AG04450 (cell line): ENCODE results near the gene BMP8A. TPM values are rescaled to one million over a fixed set of nuclear protein-coding genes. Genes with fewer than 3 reads are reported as not detected.
"Not testable (repeated sequence)": the region's sequence is repeated elsewhere in the genome, so short reads cannot be mapped to it uniquely, and the experiment has no call there.

Experiments
- CTCF ChIA-PET: fragments of 300-600, 350-600 bp; formaldehyde crosslinking; extraction: SDS; loops from one replicate; lab custom pipeline; 2022; ENCODE audit warnings: antibody characterized with exemption, inconsistent platforms; lab: Charles Lee
- POLR2A ChIA-PET: fragments of 350-600 bp; formaldehyde crosslinking; extraction: SDS; loops from one replicate; lab custom pipeline; 2021; ENCODE audit warnings: antibody characterized with exemption, inconsistent platforms; lab: Yijun Ruan, JAX
- DNase-seq: peaks from one replicate; pipeline ENCODE4 v3.0.0-alpha.2; 2011; ENCODE audit warnings: low read depth, low spot score
- H3K27ac ChIP-seq: one replicate; pipeline ENCODE4 v1.5.1; 2012; ENCODE audit warnings: low read depth, low read length, control low read depth
- H3K27me3 ChIP-seq: one replicate; pipeline ENCODE4 v1.6.0; 2012; ENCODE audit warnings: low read length; ENCODE audit not compliant: control insufficient read depth, insufficient read depth
- H3K4me3 ChIP-seq: 2 replicates; pipeline ENCODE4 v1.5.1; 2011; ENCODE audit warnings: mild to moderate bottlenecking, low read depth, low read length, control low read depth
- H3K9me3 ChIP-seq: 2 replicates; pipeline ENCODE4 v1.5.1; 2012; ENCODE audit warnings: low read length; ENCODE audit not compliant: control insufficient read depth, insufficient read depth
- polyA plus RNA-seq: library from polyadenylated mRNA; depleted of rRNA; stranded (reverse); fragments of >200 nt; gene quantifications from 2 replicates; pipeline ENCODE4 v1.2.3, GENCODE V29; 2011
- TF ChIP-seq, protein P1 (sequence below): IDR thresholded peaks from 2 replicates; pipeline ENCODE4 v1.5.1; 2011; ENCODE audit warnings: low read depth, low read length, control low read depth, inconsistent platforms

The BMP8A gene
- polyA plus RNA-seq, 1 experiment = not detected

- no peak for DNase-seq
- H3K27ac ChIP-seq = peak overlapping the region; percentile 31
- no peaks in the 10 kb centered on the region; the same call in 1 of the 2 replicates for H3K9me3 ChIP-seq
- CTCF ChIA-PET = interaction anchor here (0.5 to 2.8 kb wide), 7 partner anchors 18 to 411 kb away, joined by 3 to 7 read pairs (median 4); no protein-coding TSS in a partner anchor
- POLR2A ChIA-PET = no interaction called here
- H3K4me3 ChIP-seq = no peak overlapping the region
- TF ChIP-seq, protein P1, sequence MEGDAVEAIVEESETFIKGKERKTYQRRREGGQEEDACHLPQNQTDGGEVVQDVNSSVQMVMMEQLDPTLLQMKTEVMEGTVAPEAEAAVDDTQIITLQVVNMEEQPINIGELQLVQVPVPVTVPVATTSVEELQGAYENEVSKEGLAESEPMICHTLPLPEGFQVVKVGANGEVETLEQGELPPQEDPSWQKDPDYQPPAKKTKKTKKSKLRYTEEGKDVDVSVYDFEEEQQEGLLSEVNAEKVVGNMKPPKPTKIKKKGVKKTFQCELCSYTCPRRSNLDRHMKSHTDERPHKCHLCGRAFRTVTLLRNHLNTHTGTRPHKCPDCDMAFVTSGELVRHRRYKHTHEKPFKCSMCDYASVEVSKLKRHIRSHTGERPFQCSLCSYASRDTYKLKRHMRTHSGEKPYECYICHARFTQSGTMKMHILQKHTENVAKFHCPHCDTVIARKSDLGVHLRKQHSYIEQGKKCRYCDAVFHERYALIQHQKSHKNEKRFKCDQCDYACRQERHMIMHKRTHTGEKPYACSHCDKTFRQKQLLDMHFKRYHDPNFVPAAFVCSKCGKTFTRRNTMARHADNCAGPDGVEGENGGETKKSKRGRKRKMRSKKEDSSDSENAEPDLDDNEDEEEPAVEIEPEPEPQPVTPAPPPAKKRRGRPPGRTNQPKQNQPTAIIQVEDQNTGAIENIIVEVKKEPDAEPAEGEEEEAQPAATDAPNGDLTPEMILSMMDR = no peak
- H3K27me3 ChIP-seq = peaks cover 16% of the 10 kb centered on the region
Measured at GRCh38 chr1:39488793-39489566, 2.5 kb upstream of the BMP8A start.

DNA sequence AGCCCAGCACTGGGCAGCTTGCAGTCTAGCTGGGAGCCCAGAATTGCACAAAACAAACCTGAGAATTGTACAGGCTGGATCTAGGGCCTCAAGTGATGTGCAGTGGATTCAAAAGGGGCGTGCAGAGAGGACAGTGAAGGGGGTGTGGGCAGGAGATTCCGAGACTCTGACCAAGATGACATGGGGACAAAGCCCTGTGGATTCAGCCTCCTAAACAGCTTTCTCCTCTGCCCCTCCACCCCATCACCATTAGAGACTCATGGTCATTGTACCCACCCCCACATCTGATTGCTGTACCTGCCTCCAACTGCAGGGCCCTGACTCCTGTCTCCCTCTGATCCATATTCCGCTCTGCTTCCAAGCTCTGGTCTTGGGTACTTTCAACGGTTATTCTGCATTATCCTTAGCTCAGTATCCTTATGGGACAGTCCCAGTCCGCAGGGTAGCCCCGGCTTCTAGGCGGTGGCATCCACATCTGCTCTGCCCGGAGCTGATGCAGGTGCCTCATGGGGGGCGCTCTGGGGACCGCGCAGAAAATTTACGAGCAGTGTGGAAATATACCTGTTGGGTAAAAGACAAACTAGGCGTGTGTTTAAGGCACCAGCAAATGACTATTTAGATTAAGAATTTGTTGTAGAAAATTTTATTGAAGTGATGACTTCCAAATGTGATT lies 1.7 kb upstream of the BMP8A start:
- ChIA-PET CTCF (interaction anchor here (0.5 to 2.8 kb wide), 6 partner anchors 49 to 412 kb away, joined by 3 to 7 read pairs (median 4); no protein-coding TSS in a partner anchor), POLR2A (no interaction called here)
- no peak for DNase-seq
- Histone ChIP-seq H3K9me3 (no peaks in the 10 kb centered on the region; the same call in 1 of the 2 replicates), H3K4me3 (no peak overlapping the region), H3K27ac (no peak overlapping the region), H3K27me3 (peaks cover 18% of the 10 kb centered on the region)
- TF ChIP-seq, protein P1 = no peak

GRCh38 chr1:39490596-39491145 lies 765 bp upstream of the BMP8A start:
- H3K9me3 ChIP-seq = no peaks in the 10 kb centered on the region; the same call in 1 of the 2 replicates
- no peak overlapping the region for H3K4me3 ChIP-seq
- ChIA-PET POLR2A (no interaction called here), CTCF (interaction anchor here (2.8 kb wide), 1 partner anchor 48 kb away, joined by 7 read pairs; no protein-coding TSS in a partner anchor)
- TF ChIP-seq, protein P1 = no peak
- peaks cover 18% of the 10 kb centered on the region for H3K27me3 ChIP-seq
- no peak for DNase-seq
- no peak overlapping the region for H3K27ac ChIP-seq

DNA sequence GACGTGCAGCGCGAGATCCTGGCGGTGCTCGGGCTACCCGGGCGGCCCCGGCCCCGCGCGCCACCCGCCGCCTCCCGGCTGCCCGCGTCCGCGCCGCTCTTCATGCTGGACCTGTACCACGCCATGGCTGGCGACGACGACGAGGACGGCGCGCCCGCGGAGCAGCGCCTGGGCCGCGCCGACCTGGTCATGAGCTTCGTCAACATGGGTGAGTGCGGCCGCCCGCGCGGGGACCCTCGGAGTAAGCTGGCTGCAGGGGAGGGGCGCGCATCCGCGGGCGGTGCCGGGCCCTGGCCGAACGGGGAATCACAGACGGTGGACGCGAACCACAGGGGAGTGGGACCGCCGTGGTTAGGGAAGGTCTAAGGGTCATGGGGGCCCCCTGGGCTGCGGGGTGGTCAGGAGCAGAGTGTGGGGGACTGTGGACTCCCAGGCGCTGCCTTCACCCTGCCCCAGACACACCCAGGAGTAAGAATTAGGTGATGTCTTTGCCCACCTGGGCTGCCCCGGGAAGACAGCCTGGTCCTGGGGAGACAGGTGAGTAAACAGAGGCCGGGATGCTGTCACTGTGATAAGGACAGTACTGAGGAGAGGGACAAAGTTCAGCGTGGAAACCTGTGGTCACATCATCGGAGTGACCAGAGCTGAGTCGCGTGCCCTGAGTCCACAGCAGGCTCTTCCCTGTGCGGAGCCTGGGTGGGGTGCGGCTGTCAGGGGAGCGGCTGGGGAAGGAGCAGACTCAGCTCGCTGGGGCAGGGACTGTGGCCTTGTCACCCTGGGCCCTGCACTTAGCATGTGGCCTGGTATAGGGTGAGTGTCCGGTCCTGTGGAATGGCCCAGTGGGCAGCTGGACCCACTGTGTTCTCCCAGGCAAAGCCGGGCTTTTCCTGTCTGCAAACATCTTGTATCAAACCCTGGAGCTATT lies 944 bp downstream of the BMP8A start:
- DNase-seq, POLR2A ChIA-PET, CTCF ChIA-PET, H3K9me3 ChIP-seq, H3K27ac ChIP-seq, H3K4me3 ChIP-seq: not testable (repeated sequence)
- H3K27me3 ChIP-seq = peaks cover 23% of the 10 kb centered on the region

DNA sequence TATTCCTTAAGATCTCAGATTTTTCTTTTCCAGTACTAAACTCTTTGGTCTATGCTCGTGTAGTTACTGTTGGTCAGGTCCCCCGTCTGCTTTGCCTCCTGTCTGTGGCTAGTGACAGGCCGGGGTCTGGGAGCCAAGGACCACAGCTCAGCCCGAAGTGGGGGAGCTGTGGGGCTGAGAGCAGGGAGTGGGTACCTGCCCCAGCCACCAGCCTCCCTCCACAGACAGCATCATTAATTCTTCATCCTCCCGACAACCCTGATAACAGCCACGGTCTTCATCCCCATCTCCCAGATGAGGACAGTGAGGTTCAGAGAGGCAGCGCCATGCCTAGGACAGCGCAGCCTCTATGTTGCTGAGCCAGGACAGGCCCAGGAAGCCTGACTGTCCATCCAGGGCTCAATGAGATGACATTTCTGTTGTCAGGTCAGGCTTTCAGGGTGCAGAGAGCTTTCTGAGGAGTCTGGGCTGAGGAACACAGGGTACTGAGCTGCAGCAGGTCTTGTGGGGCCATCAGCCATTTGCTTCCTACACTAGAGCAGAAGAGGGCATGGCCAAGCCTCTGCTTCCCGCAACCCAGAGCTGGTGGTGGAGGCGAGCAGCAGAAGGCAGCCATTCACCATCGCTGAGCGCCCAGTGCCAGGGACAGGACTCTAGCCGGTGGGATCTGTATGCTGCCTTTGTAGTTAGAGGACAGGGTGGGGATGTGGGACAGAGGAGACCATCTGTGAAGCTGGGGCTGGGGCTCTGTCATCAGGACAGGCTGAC lies 1.8 kb downstream of the BMP8A start:
- POLR2A ChIA-PET, H3K4me3 ChIP-seq, CTCF ChIA-PET, DNase-seq, H3K27ac ChIP-seq, H3K9me3 ChIP-seq: not testable (repeated sequence)
- peaks cover 23% of the 10 kb centered on the region for H3K27me3 ChIP-seq
